K562 (cell line): ENCODE measurements around the gene ZWINT. TPM values are rescaled to one million over a fixed set of nuclear protein-coding genes. Genes with fewer than 3 reads are reported as not detected.

Source experiments
- CBFA2T2 ChIP-seq: fragments of 450-650 bp; conservative IDR thresholded peaks from 2 replicates; pipeline ENCODE4 v1.6.1; 2017; ENCODE audit warnings: mild to moderate bottlenecking
- DPF2 ChIP-seq: fragments of 450-650 bp; IDR thresholded peaks from 2 replicates; pipeline ENCODE4 v1.6.1; 2016
- EP400 ChIP-seq: fragments of 450-650 bp; IDR thresholded peaks from 2 replicates; pipeline ENCODE4 v1.6.1; 2017; ENCODE audit warnings: antibody characterized with exemption, mild to moderate bottlenecking, moderate library complexity
- GTF3C2 ChIP-seq: IDR thresholded peaks from 3 replicates; pipeline ENCODE4 v1.6.1; 2011; ENCODE audit warnings: borderline replicate concordance, mild to moderate bottlenecking, moderate library complexity; ENCODE audit not compliant: insufficient read length; ENCODE audit errors: extremely low read depth
- MEF2D ChIP-seq: conservative IDR thresholded peaks from 2 replicates; pipeline ENCODE4 v1.6.1; 2016; ENCODE audit warnings: low read depth, missing genetic modification characterization, missing compliant biosample characterization
- MYBL2 ChIP-seq, 2 experiments: fragments of 450-650 bp in 1 of 2; sonication (generic) in 1 of 2; formaldehyde crosslinking in 1 of 2; IDR thresholded peaks; 2 replicates each; pipeline versions ENCODE4 v1.6.1 to v1.8.1; 2017 to 2022; ENCODE audit warnings: borderline replicate concordance in 1 of 2, inconsistent platforms in 1 of 2, low read depth in 1 of 2, mild to moderate bottlenecking in 1 of 2, missing genetic modification reagents in 1 of 2, moderate library complexity in 1 of 2
- NCOA6 ChIP-seq: fragments of 450-650 bp; IDR thresholded peaks from 2 replicates; pipeline ENCODE4 v1.6.1; 2017; ENCODE audit warnings: mild to moderate bottlenecking
- NRF1 ChIP-seq, 2 experiments: fragments of 450-650 bp; IDR thresholded peaks in 1 of 2; conservative IDR thresholded peaks in 1 of 2; 2 replicates each; pipeline ENCODE4 v1.6.1; 2014; ENCODE audit warnings: mild to moderate bottlenecking in 2 of 2
- PKNOX1 ChIP-seq: fragments of 450-650 bp; IDR thresholded peaks from 2 replicates; pipeline ENCODE4 v1.6.1; 2016
- RREB1 ChIP-seq: fragments of 250-450 bp; sonication (Bioruptor Pico); IDR thresholded peaks from 2 replicates; pipeline ENCODE4 v1.4.0; 2020
- SMAD3 ChIP-seq: fragments of 450-650 bp; formaldehyde crosslinking; conservative IDR thresholded peaks from 2 replicates; pipeline ENCODE4 v1.4.0; 2020; ENCODE audit warnings: mild to moderate bottlenecking
- SMARCB1 ChIP-seq: IDR thresholded peaks from 2 replicates; pipeline ENCODE4 v1.6.1; 2011; ENCODE audit warnings: improper control_type of control experiment, low read depth; ENCODE audit not compliant: insufficient read length
- TFAP4 ChIP-seq: sonication (generic); formaldehyde crosslinking; IDR thresholded peaks from 2 replicates; pipeline ENCODE4 v1.8.0; 2022; ENCODE audit warnings: missing genetic modification reagents, mild to moderate bottlenecking, moderate library complexity, borderline replicate concordance
- WHSC1 ChIP-seq: IDR thresholded peaks from one replicate; pipeline ENCODE4 v1.6.1; 2012; ENCODE audit warnings: low read length, control low read depth, inconsistent platforms
- ZBTB8A ChIP-seq: fragments of 450-650 bp; IDR thresholded peaks from 2 replicates; pipeline ENCODE4 v1.6.1; 2018; ENCODE audit warnings: mild to moderate bottlenecking, moderate library complexity; ENCODE audit not compliant: partially characterized antibody
- ZNF76 ChIP-seq: fragments of 250-450 bp; sonication (Bioruptor Pico); IDR thresholded peaks from 2 replicates; pipeline ENCODE4 v1.4.0; 2020; ENCODE audit warnings: mild to moderate bottlenecking, moderate library complexity, borderline replicate concordance
- ZNF79 ChIP-seq: fragments of 250-450 bp; sonication (Bioruptor Pico); IDR thresholded peaks from 2 replicates; pipeline ENCODE4 v1.4.0; 2020; ENCODE audit warnings: low read depth, mild to moderate bottlenecking, moderate library complexity
- ZSCAN29 ChIP-seq: fragments of 450-650 bp; IDR thresholded peaks from 2 replicates; pipeline ENCODE4 v1.6.1; 2017
- polyA plus RNA-seq, 8 experiments: library from polyadenylated mRNA; depleted of rRNA in 4 of 8; stranded (reverse) in 5 of 8; unstranded in 3 of 8; fragments of >200 nt; fragmentation: Nextera tagmentation in 2 of 8; fragmentation: Illumina TruSeq in 1 of 8; extraction: Ambion mirVana in 2 of 8; extraction: Trizol in 1 of 8; gene quantifications; 2 replicates each; pipeline versions ENCODE4 v1.2.1 to v1.2.3, GENCODE V29; 2011 to 2014; ENCODE audit warnings: inconsistent platforms in 1 of 8, missing spikeins in 1 of 8
- total RNA-seq, 7 experiments: library from RNA; depleted of rRNA in 6 of 7; stranded (reverse); fragments of >200 nt in 6 of 7; fragmentation: Illumina TruSeq in 2 of 7; extraction: Trizol in 2 of 7; gene quantifications; 2 replicates each; pipeline versions ENCODE4 v1.2.1 to v1.2.3, GENCODE V29; 2011 to 2021; ENCODE audit warnings: low replicate concordance in 1 of 7

The ZWINT gene
- total and polyA plus RNA-seq, 9 of the 15 experiments (the other 6 are each of a cell fraction or from before 2014, with no cell fraction given), result 122 to 245 (median 160) TPM

DNA sequence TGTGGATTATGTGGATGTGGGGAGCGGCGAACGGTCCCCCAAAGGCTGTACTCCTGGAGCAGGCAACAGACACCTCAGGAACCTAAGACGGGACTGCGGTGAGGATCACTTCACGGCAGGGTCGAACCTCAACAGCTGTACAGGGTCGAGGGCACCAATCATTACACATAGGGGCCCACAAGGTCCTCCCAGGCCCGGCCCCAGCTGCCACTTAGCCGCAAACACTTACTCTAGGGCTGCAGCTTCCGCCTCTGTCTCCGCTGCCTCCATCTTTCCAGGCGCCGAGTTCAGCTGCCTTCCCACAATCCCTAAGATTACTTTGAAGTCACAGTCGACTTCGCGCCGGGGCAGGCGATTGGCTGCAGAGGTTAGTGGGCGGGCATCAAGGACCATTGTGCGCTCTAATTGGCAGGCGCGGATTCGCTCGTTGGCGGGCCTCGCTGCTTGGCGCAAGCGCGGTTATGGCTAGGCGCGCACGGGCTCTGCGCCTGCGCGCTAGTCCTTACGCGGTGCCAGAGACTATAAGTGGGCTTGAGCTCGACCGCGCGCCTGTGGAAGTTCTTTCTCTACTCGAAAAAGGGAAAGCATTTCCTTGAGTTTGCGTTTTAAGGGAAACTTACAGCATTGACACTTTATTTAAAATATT lies at the start of gene ZWINT (continued):
- TF ChIP-seq SMARCB1, result no peak
- peak; percentile 98 for TF ChIP-seq NRF1 (conservative IDR thresholded peaks at IDR 0.05 in 1 of 2, IDR thresholded peaks at IDR 0.05 in 1 of 2)
- no peak for TF ChIP-seq DPF2
- TF ChIP-seq TFAP4 (CRISPR knock-in tag), result peak; percentile 91
- TF ChIP-seq RREB1 (CRISPR knock-in tag), result no peak
- peak; percentile 90 for TF ChIP-seq MYBL2 (IDR thresholded peaks at IDR 0.05; ENCODE audit: low read depth)
- TF ChIP-seq MYBL2 (CRISPR knock-in tag; IDR thresholded peaks at IDR 0.05; ENCODE audit: borderline replicate concordance), result no peak
- TF ChIP-seq PKNOX1, result peak; percentile 90
- no peak for TF ChIP-seq MEF2D (tag)
- TF ChIP-seq WHSC1, result no peak
- no peak for TF ChIP-seq ZNF79 (CRISPR knock-in tag)
- TF ChIP-seq EP400, result peak; percentile 80
- no peak for TF ChIP-seq NCOA6
- TF ChIP-seq ZSCAN29, result no peak
- no peak for TF ChIP-seq ZNF76 (CRISPR knock-in tag)
- no peak for TF ChIP-seq CBFA2T2
- TF ChIP-seq SMAD3 (CRISPR knock-in tag), result no peak
- no peak for TF ChIP-seq ZBTB8A
- TF ChIP-seq GTF3C2, result no peak
